22Rv1 (cell line): ENCODE measurements around the gene BCAS4.

Experiments used
- CTCF ChIP-seq: fragments of 450-650 bp; IDR thresholded peaks from 2 replicates; pipeline ENCODE4 v1.5.1; 2017; ENCODE audit warnings: mild to moderate bottlenecking
- ZFX ChIP-seq: fragments of 450-650 bp; IDR thresholded peaks from 2 replicates; pipeline ENCODE4 v1.6.1; 2017; ENCODE audit warnings: antibody characterized with exemption, borderline replicate concordance

- no peak for TF ChIP-seq CTCF
- no peak for TF ChIP-seq ZFX
Observed at GRCh38 chr20:50838707-50839385, 44.0 kb downstream of the BCAS4 start.
